Esophagus squamous epithelium (tissue), 5 donors: Measurements from ENCODE around the gene ATXN1. TPM values are rescaled to one million over a fixed set of nuclear protein-coding genes. Genes with fewer than 3 reads are reported as not detected.

ENCODE experiments used
- DNase-seq: peaks from one replicate; lab custom pipeline; 2025; lab: John Stamatoyannopoulos, UW
- H3K27ac ChIP-seq, 4 donors: fragments of 200-600 bp; sonication (generic); one replicate each; pipeline ENCODE4 v1.5.1; 2016 to 2019; ENCODE audit warnings: mild to moderate bottlenecking in 1 of 4
- H3K27me3 ChIP-seq, 4 donors: fragments of 200-600 bp; sonication (generic); 1 replicate in 3 of 4; 2 replicates in 1 of 4; pipeline versions ENCODE4 v1.5.1 to v1.6.0; 2017 to 2021; ENCODE audit warnings: antibody characterized with exemption in 1 of 4
- H3K36me3 ChIP-seq, 3 donors: fragments of 200-600 bp; sonication (generic); one replicate each; pipeline ENCODE4 v1.5.1; 2016 to 2019
- H3K4me1 ChIP-seq, 3 donors: fragments of 200-600 bp; sonication (generic); one replicate each; pipeline ENCODE4 v1.5.1; 2017 to 2019
- H3K4me3 ChIP-seq, 4 donors: fragments of 200-600 bp; sonication (generic); 1 replicate in 3 of 4; 2 replicates in 1 of 4; pipeline ENCODE4 v1.5.1; 2016 to 2019; ENCODE audit warnings: mild to moderate bottlenecking in 2 of 4, moderate library complexity in 1 of 4
- H3K9me3 ChIP-seq, 3 donors: fragments of 200-600 bp; sonication (generic); one replicate each; pipeline ENCODE4 v1.5.1; 2016 to 2019
- POLR2A ChIP-seq, 4 donors: fragments of 450-650 bp; IDR thresholded peaks; one replicate each; pipeline ENCODE4 v1.6.1; 2017; ENCODE audit warnings: antibody characterized with exemption in 4 of 4, mild to moderate bottlenecking in 4 of 4, moderate library complexity in 3 of 4
- WGBS, 2 donors: methylation state at CpG; one replicate each; pipeline ENCODE4 v1.1.5; 2018; 5-methylcytosine and 5-hydroxymethylcytosine counted together
- intact Hi-C: fragments of 100-400 bp; cut with DNase I; formaldehyde crosslinking; loops from one replicate; pipeline ENCODE4 v1.15.0; 2022
- total RNA-seq, 4 donors: library from RNA; depleted of rRNA; stranded (reverse); fragments of >200 nt; gene quantifications; one replicate each; pipeline ENCODE4 v1.1.0, GENCODE V29; 2016
- TF ChIP-seq, protein P1 (sequence below), 6 experiments: fragments of 450-650 bp in 4 of 6; fragments of 200-600 bp in 2 of 6; sonication (generic) in 2 of 6; IDR thresholded peaks; one replicate each; pipeline ENCODE4 v1.5.1; 2016 to 2019; ENCODE audit warnings: antibody characterized with exemption in 6 of 6, mild to moderate bottlenecking in 4 of 6, moderate library complexity in 4 of 6
- donor health status: DM: yes; HTN: yes; CAD: no.

Gene ATXN1
- total RNA-seq, 4 donors from 2014 or later = 17.5 to 50.5 (median 28.5) TPM

- H3K4me3 ChIP-seq = no peak overlapping the region
- intact Hi-C loops = no loop called here
- no peak for TF ChIP-seq POLR2A (IDR thresholded peaks at IDR 0.05)
- TF ChIP-seq, protein P1, sequence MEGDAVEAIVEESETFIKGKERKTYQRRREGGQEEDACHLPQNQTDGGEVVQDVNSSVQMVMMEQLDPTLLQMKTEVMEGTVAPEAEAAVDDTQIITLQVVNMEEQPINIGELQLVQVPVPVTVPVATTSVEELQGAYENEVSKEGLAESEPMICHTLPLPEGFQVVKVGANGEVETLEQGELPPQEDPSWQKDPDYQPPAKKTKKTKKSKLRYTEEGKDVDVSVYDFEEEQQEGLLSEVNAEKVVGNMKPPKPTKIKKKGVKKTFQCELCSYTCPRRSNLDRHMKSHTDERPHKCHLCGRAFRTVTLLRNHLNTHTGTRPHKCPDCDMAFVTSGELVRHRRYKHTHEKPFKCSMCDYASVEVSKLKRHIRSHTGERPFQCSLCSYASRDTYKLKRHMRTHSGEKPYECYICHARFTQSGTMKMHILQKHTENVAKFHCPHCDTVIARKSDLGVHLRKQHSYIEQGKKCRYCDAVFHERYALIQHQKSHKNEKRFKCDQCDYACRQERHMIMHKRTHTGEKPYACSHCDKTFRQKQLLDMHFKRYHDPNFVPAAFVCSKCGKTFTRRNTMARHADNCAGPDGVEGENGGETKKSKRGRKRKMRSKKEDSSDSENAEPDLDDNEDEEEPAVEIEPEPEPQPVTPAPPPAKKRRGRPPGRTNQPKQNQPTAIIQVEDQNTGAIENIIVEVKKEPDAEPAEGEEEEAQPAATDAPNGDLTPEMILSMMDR (IDR thresholded peaks at IDR 0.05) = no peak
- no peak for DNase-seq
- H3K27ac ChIP-seq = no peak overlapping the region
- H3K9me3 ChIP-seq = no peaks in the 10 kb centered on the region
- peaks cover 0 to 65% (median 5%) of the 10 kb centered on the region in 3 donors for H3K36me3 ChIP-seq
- H3K27me3 ChIP-seq = no peaks in the 10 kb centered on the region
- H3K4me1 ChIP-seq = no peaks in the 10 kb centered on the region
- 65 to 75% methylated on average over 5 to 7 of the region's 7 CpGs for WGBS, 2 donors
Observed at GRCh38 chr6:16305246-16305725, 456.0 kb downstream of the ATXN1 start.

DNA sequence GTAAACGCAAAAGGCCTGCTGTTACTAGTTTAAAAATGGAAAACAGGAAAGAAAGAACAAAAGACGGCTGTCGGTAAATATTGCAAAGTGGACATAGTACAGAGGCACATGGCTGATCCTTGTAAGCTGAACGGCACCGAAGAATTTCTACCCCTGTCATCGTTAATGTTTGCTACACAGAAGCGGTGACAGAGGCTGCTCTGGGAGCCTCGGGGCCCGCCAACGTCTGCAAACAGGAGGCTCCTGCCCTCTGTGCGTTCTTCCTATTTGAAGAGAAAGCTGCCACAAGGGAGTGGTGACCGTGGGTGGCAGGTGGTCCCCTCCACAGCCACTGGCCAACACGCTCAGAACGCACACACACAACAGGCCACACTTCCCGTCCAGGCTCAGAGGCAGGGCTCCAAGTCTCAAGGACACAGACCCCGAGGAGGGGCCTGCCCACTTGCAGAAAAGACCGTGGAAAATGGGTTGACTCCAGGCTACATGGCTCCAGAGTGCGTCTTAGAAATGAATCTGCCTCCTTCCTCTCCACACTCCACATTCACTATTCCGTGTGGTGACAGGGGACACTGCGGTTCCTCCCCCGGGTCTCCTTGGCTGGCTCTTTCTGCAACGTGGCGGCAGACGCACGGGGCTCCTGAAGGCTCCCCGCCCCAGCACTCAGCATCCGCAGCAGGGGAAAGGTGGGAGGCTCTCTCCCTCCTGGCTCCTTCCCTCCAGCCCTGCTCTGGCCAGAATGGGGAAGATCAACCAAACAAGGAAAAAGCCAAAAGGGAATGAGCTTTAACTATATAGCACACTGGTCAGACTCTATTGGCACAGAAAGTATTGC, 458.3 kb downstream of the ATXN1 start:
- 72 to 79% methylated on average over 12 to 18 of the region's 27 CpGs for WGBS, 2 donors
- peaks cover 0 to 64% (median 5%) of the 10 kb centered on the region in 3 donors for H3K36me3 ChIP-seq
- no peak for DNase-seq
- H3K9me3 ChIP-seq = no peaks in the 10 kb centered on the region
- TF ChIP-seq, protein P1 (IDR thresholded peaks at IDR 0.05) = no peak
- TF ChIP-seq POLR2A (IDR thresholded peaks at IDR 0.05) = no peak
- no peak overlapping the region for H3K4me3 ChIP-seq
- H3K4me1 ChIP-seq = no peaks in the 10 kb centered on the region
- no peak overlapping the region for H3K27ac ChIP-seq
- no peaks in the 10 kb centered on the region for H3K27me3 ChIP-seq
- intact Hi-C loops = no loop called here

DNA sequence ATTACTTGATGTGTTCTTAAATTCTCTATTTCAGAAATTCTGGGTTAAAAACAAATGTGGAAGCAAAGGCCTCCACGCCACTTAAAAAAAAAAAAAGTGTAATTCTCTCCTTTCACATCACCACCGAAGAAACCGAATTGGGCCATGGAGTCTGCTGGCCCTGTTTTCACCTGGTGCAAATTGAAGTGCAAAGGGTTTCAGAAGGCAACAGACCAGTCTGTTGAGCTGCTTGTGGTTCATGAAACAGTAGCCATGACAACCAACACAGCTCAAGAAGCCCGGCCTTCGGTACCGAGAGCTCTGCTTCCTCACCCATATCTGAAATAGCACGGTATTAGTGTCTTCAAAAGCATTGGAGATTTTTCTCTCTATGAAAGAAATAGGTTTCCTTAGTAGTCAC, 459.7 kb downstream of the ATXN1 start:
- Histone ChIP-seq H3K9me3 (no peaks in the 10 kb centered on the region), H3K36me3 (peaks cover 0 to 59% (median 5%) of the 10 kb centered on the region in 3 donors), H3K27ac (no peak overlapping the region), H3K4me1 (no peaks in the 10 kb centered on the region), H3K27me3 (no peaks in the 10 kb centered on the region), H3K4me3 (no peak overlapping the region)
- no peak for DNase-seq
- no peak for TF ChIP-seq POLR2A (IDR thresholded peaks at IDR 0.05)
- TF ChIP-seq, protein P1 (IDR thresholded peaks at IDR 0.05) = no peak
- WGBS, 2 donors = 79 to 84% methylated on average over 6 to 7 of the region's 7 CpGs
- intact Hi-C loops = no loop called here

GRCh38 chr6:16299861-16300260, 461.4 kb downstream of the ATXN1 start:
- no peaks in the 10 kb centered on the region for H3K27me3 ChIP-seq
- no peak for DNase-seq
- TF ChIP-seq, protein P1 (IDR thresholded peaks at IDR 0.05) = no peak
- no peak for TF ChIP-seq POLR2A (IDR thresholded peaks at IDR 0.05)
- H3K4me1 ChIP-seq = no peaks in the 10 kb centered on the region
- no peak overlapping the region for H3K27ac ChIP-seq
- H3K4me3 ChIP-seq = no peak overlapping the region
- intact Hi-C loops = no loop called here
- 81 to 92% methylated on average over 3 of the region's 3 CpGs for WGBS, 2 donors
- H3K9me3 ChIP-seq = no peaks in the 10 kb centered on the region
- H3K36me3 ChIP-seq = peaks cover 0 to 47% (median 5%) of the 10 kb centered on the region in 3 donors

GRCh38 chr6:16296061-16296670, 465.1 kb downstream of the ATXN1 start:
- TF ChIP-seq, protein P1 (IDR thresholded peaks at IDR 0.05) = no peak
- TF ChIP-seq POLR2A (IDR thresholded peaks at IDR 0.05) = no peak
- intact Hi-C loops = no loop called here
- Histone ChIP-seq H3K4me1 (peaks cover 0 to 11% (median 0%) of the 10 kb centered on the region in 3 donors), H3K4me3 (no peak overlapping the region), H3K27ac (no peak overlapping the region), H3K9me3 (no peaks in the 10 kb centered on the region), H3K27me3 (no peaks in the 10 kb centered on the region), H3K36me3 (peaks cover 0 to 21% (median 0%) of the 10 kb centered on the region in 3 donors)
- WGBS, 2 donors = 94 to 97% methylated on average over 6 to 7 of the region's 7 CpGs
- DNase-seq = no peak
